Stimulated activated CD4-positive, alpha-beta T cell treated with anti-CD3 and anti-CD28 coated beads, Interleukin-1b, Interleukin-23, amount 100 ng/mL, for 1 hour (primary cell): ENCODE data around the gene LSAMP.
"Not testable (repeated sequence)": the region's sequence is repeated elsewhere in the genome, so short reads cannot be mapped to it uniquely, and the experiment has no call there.

ENCODE experiments used
- DNase-seq, 2 donors: peaks; one replicate each; pipeline ENCODE4 v3.0.0-alpha.2; 2020; ENCODE audit warnings: low read depth in 2 of 2

LSAMP gene

GRCh38 chr3:115800065-115800464 lies 645.2 kb downstream of the LSAMP start:
- not testable (repeated sequence) for DNase-seq

- no peak for DNase-seq
These were observed 652.9 kb downstream of the LSAMP start for GRCh38 chr3:115792206-115792955.

- not testable (repeated sequence) for DNase-seq
These were observed 653.8 kb downstream of the LSAMP start for GRCh38 chr3:115791271-115792153.

- peak in 1 of 2 donors; percentile 42 for DNase-seq
These were observed 654.5 kb downstream of the LSAMP start for GRCh38 chr3:115790759-115791158.

- DNase-seq, result no peak
These were observed 655.8 kb downstream of the LSAMP start for GRCh38 chr3:115789481-115789880.

GRCh38 chr3:115788921-115789470 lies 656.3 kb downstream of the LSAMP start:
- DNase-seq, result no peak

- no peak for DNase-seq
These were observed 657.5 kb downstream of the LSAMP start for GRCh38 chr3:115787818-115788217.

GRCh38 chr3:115785782-115786181 lies 659.5 kb downstream of the LSAMP start:
- DNase-seq, result no peak

GRCh38 chr3:115784739-115785536 lies 660.3 kb downstream of the LSAMP start:
- no peak for DNase-seq

GRCh38 chr3:115783938-115784738 lies 661.1 kb downstream of the LSAMP start:
- DNase-seq, result peak; percentile 71 to 74

GRCh38 chr3:115783426-115783825 lies 661.9 kb downstream of the LSAMP start:
- not testable (repeated sequence) for DNase-seq

GRCh38 chr3:115779011-115779410 lies 666.3 kb downstream of the LSAMP start:
- DNase-seq, result no peak

GRCh38 chr3:115772951-115773350 lies 672.3 kb downstream of the LSAMP start:
- DNase-seq, result no peak

- DNase-seq, result no peak
These were observed 676.6 kb downstream of the LSAMP start for GRCh38 chr3:115768661-115769060.

GRCh38 chr3:115766587-115767482 lies 678.5 kb downstream of the LSAMP start:
- no peak for DNase-seq

GRCh38 chr3:115761927-115762305 lies 683.4 kb downstream of the LSAMP start:
- DNase-seq, result no peak

GRCh38 chr3:115760716-115761115 lies 684.6 kb downstream of the LSAMP start:
- no peak for DNase-seq

- no peak for DNase-seq
These were observed 687.1 kb downstream of the LSAMP start for GRCh38 chr3:115758076-115758763.

GRCh38 chr3:115752978-115753377 lies 692.3 kb downstream of the LSAMP start:
- DNase-seq, result not testable (repeated sequence)
